Endodermal cell (in vitro differentiated cells): Measurements from ENCODE around the gene STBD1. TPM values are rescaled to one million over a fixed set of nuclear protein-coding genes. Genes with fewer than 3 reads are reported as not detected.
A peak's percentile ranks its signal among the peaks of the same experiment; 100 is the strongest.

ENCODE experiments used
- DNase-seq: peaks from one replicate; pipeline ENCODE4 v3.0.0-alpha.2; 2017
- H3K27ac ChIP-seq: 2 replicates; pipeline ENCODE4 v1.5.1; 2013; ENCODE audit warnings: mild to moderate bottlenecking, low read depth, low read length, moderate library complexity
- H3K27me3 ChIP-seq: 2 replicates; pipeline ENCODE4 v1.6.1; 2013; ENCODE audit warnings: mild to moderate bottlenecking, low read length, moderate library complexity; ENCODE audit not compliant: insufficient read depth, control insufficient read depth, poor library complexity, severe bottlenecking
- H3K36me3 ChIP-seq: 2 replicates; pipeline ENCODE4 v1.7.0; 2013; ENCODE audit warnings: mild to moderate bottlenecking, low read length, moderate library complexity; ENCODE audit not compliant: control insufficient read depth, insufficient read depth
- H3K4me1 ChIP-seq: one replicate; pipeline ENCODE4 v1.7.0; 2013; ENCODE audit warnings: low read length; ENCODE audit not compliant: control insufficient read depth, insufficient read depth
- H3K4me3 ChIP-seq: 2 replicates; pipeline ENCODE4 v1.5.1; 2013; ENCODE audit warnings: mild to moderate bottlenecking, low read length, moderate library complexity
- H3K9ac ChIP-seq: 2 replicates; pipeline ENCODE4 v1.6.1; 2013; ENCODE audit warnings: mild to moderate bottlenecking, low read length, moderate library complexity; ENCODE audit not compliant: poor library complexity, severe bottlenecking; ENCODE audit errors: extremely low read depth
- H3K9me3 ChIP-seq: 2 replicates; pipeline ENCODE4 v1.6.1; 2013; ENCODE audit warnings: mild to moderate bottlenecking, low read length, moderate library complexity; ENCODE audit not compliant: control insufficient read depth
- H3K27ac Mint-ChIP-seq: 2 replicates; pipeline ENCODE4 v1.8.0; 2020; ENCODE audit warnings: mixed read lengths
- H3K27me3 Mint-ChIP-seq: 2 replicates; pipeline ENCODE4 v1.8.0; 2021; ENCODE audit warnings: mild to moderate bottlenecking, mixed read lengths; ENCODE audit not compliant: insufficient read depth
- H3K36me3 Mint-ChIP-seq: 2 replicates; pipeline ENCODE4 v1.8.0; 2020; ENCODE audit warnings: low read depth, mixed read lengths
- H3K4me1 Mint-ChIP-seq: 2 replicates; pipeline ENCODE4 v1.8.0; 2020; ENCODE audit warnings: mixed read lengths
- H3K4me3 Mint-ChIP-seq: 2 replicates; pipeline ENCODE4 v1.8.0; 2020; ENCODE audit warnings: mild to moderate bottlenecking, moderate library complexity, mixed read lengths
- H3K9me3 Mint-ChIP-seq: 2 replicates; pipeline ENCODE4 v1.8.0; 2020; ENCODE audit warnings: mild to moderate bottlenecking, mixed read lengths
- CTCF ChIP-seq: fragments of 200-600 bp; sonication (generic); conservative IDR thresholded peaks from 2 replicates; pipeline ENCODE4 v1.5.0; 2021; ENCODE audit warnings: antibody characterized with exemption, mild to moderate bottlenecking
- WGBS, 2 experiments: methylation state at CpG; one replicate each; pipeline versions ENCODE4 v1.1.5 to v1.1.7; 2013; ENCODE audit warnings: missing lambda C conversion rate in 2 of 2, mixed read lengths in 1 of 2; ENCODE audit not compliant: insufficient coverage in 1 of 2, insufficient read length in 1 of 2; 5-methylcytosine and 5-hydroxymethylcytosine counted together
- long read RNA-seq, 4 experiments: library from polyadenylated mRNA in 2 of 4; library from RNA in 1 of 4; library from capped mRNA in 1 of 4; stranded (forward) in 3 of 4; unstranded in 1 of 4; transcript quantifications; one replicate each; pipeline ENCODE4 v2.0.0, GENCODE V29; 2020 to 2021; ENCODE audit warnings: inconsistent platforms in 1 of 4
- polyA plus RNA-seq, 2 experiments: library from polyadenylated mRNA; stranded (reverse); fragments of 50-300 nt; gene quantifications; one replicate each; pipeline ENCODE4 v1.2.3, GENCODE V29; 2013
- total RNA-seq, 2 donors: library from RNA; stranded (reverse); fragmentation: NEBNext Ultra II Directional in 1 of 2; extraction: Animal tissue kit (Norgen Biotek cat#: 25700) in 1 of 2; gene quantifications; 2 replicates in 1 of 2; 3 replicates in 1 of 2; pipeline ENCODE4 v1.2.1, GENCODE V29; 2021

Gene STBD1
- total RNA-seq: 1 to 10 TPM in 1 of 2 donors, under 1 TPM in 1; 0.31 to 1.3 TPM
- polyA plus RNA-seq (2013, experiment 1 of 2): 2.2 TPM
- 2.4 TPM for polyA plus RNA-seq (2013, experiment 2 of 2)
- long read RNA-seq, experiment 1: 0 reads
- long read RNA-seq, experiment 2, transcript STBD1-201 (2 exons, 3,420 nt): major isoform, 10 of 10 reads
- long read RNA-seq, experiment 2, partial matches to known transcripts: 0 of 10 reads
- long read RNA-seq, experiment 2, other reads (novel, unspliced or antisense): 0 of 10 reads
- long read RNA-seq, experiment 3, transcript STBD1-201 (2 exons, 3,420 nt): major isoform, 14 of 14 reads
- long read RNA-seq, experiment 3, partial matches to known transcripts: 0 of 14 reads
- long read RNA-seq, experiment 3, other reads (novel, unspliced or antisense): 0 of 14 reads
- long read RNA-seq, experiment 4, transcript STBD1-201 (2 exons, 3,420 nt): major isoform, 6 of 7 reads
- long read RNA-seq, experiment 4, partial matches to known transcripts: 0 of 7 reads
- long read RNA-seq, experiment 4, other reads (novel, unspliced or antisense): 1 of 7 reads

GRCh38 chr4:76305971-76306881 is at the start of gene STBD1:
Gene STBD1, plus strand, starts transcription at chr4:76306733. Its CDS starts 37 bp downstream, at chr4:76306770.
- Mint-ChIP-seq H3K9me3 (no peaks in the 10 kb centered on the region), H3K27me3 (peaks cover 41% of the 10 kb centered on the region), H3K36me3 (peaks cover 6% of the 10 kb centered on the region), H3K27ac (no peak within 1 kb of the TSS), H3K4me1 (peaks cover 6% of the 10 kb centered on the region), H3K4me3 (peak within 1 kb of the TSS; percentile 77)
- Histone ChIP-seq H3K4me3 (peak within 1 kb of the TSS; percentile 93), H3K9ac (no peak within 1 kb of the TSS), H3K27ac (no peak within 1 kb of the TSS), H3K27me3 (peaks cover 37% of the 10 kb centered on the region), H3K9me3 (no peaks in the 10 kb centered on the region), H3K4me1 (no peaks in the 10 kb centered on the region), H3K36me3 (no peaks in the 10 kb centered on the region)
- peak; percentile 93 for DNase-seq
- TF ChIP-seq CTCF: no peak
- whole genome bisulfite sequencing, 2 experiments: 5 to 12% methylated on average over 22 to 85 of the region's 85 CpGs

GRCh38 chr4:76256968-76257367 is 49.6 kb upstream of the STBD1 start:
- no peaks in the 10 kb centered on the region for H3K9me3 Mint-ChIP-seq
- no peak overlapping the region for H3K9ac ChIP-seq
- no peaks in the 10 kb centered on the region for H3K4me1 ChIP-seq
- H3K9me3 ChIP-seq: no peaks in the 10 kb centered on the region
- H3K36me3 ChIP-seq: no peaks in the 10 kb centered on the region
- peaks cover 23% of the 10 kb centered on the region for H3K27me3 ChIP-seq
- no peak overlapping the region for H3K4me3 ChIP-seq
- peaks cover 1% of the 10 kb centered on the region for H3K4me1 Mint-ChIP-seq
- H3K4me3 Mint-ChIP-seq: no peak overlapping the region
- no peak overlapping the region for H3K27ac Mint-ChIP-seq
- TF ChIP-seq CTCF: no peak
- H3K27ac ChIP-seq: no peak overlapping the region
- no peaks in the 10 kb centered on the region for H3K36me3 Mint-ChIP-seq
- DNase-seq: no peak
- peaks cover 28% of the 10 kb centered on the region for H3K27me3 Mint-ChIP-seq
- 88 to 100% methylated on average over 1 of the region's 1 CpG for WGBS, 2 experiments

- H3K4me1 Mint-ChIP-seq: peaks cover 1% of the 10 kb centered on the region
- WGBS, 2 experiments: 92 to 97% methylated on average over 2 to 3 of the region's 3 CpGs
- peaks cover 15% of the 10 kb centered on the region for H3K27me3 ChIP-seq
- peak; percentile 24 for TF ChIP-seq CTCF
- no peaks in the 10 kb centered on the region for H3K36me3 ChIP-seq
- H3K27ac ChIP-seq: no peak overlapping the region
- H3K9me3 ChIP-seq: no peaks in the 10 kb centered on the region
- no peaks in the 10 kb centered on the region for H3K36me3 Mint-ChIP-seq
- DNase-seq: no peak
- no peaks in the 10 kb centered on the region for H3K9me3 Mint-ChIP-seq
- H3K4me3 ChIP-seq: no peak overlapping the region
- H3K27ac Mint-ChIP-seq: no peak overlapping the region
- peaks cover 20% of the 10 kb centered on the region for H3K27me3 Mint-ChIP-seq
- no peak overlapping the region for H3K9ac ChIP-seq
- no peak overlapping the region for H3K4me3 Mint-ChIP-seq
- H3K4me1 ChIP-seq: no peaks in the 10 kb centered on the region
Measured at GRCh38 chr4:76257824-76258223, 48.7 kb upstream of the STBD1 start.
